Measurements from ENCODE around the gene CDHR2.

The CDHR2 gene

DNA sequence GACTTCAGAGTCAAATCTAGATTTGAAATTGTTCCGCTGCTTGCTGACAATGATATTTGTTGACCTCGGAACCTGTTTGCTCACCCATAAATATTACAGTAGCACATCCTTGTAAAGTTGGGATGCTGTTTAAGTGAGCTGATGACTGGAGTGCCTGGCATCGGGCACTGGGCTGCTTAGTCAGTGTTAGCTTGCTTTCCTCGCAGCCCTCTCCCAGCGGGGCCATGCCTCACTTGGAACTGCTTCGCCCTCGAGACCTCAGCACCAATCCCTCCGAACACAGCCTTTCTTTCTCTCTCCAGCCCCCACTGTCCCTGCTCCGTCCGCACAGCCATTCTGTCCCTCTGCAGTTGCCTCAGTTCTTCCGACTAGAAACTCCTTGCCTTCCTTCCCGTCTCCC is 35.4 kb upstream of the CDHR2 start:
- Histone ChIP-seq H3K9me2 (ENCODE audit: low read depth, low read length) (no peaks in the 10 kb centered on the region), H3F3A (ENCODE audit: insufficient read depth, low read length) (no peaks in the 10 kb centered on the region), H3K9ac (ENCODE audit: low read length) (no peak overlapping the region), H3K27me3 (ENCODE audit: insufficient read depth, low read length) (no peaks in the 10 kb centered on the region), H3K4me2 (ENCODE audit: low read length) (no peak overlapping the region), H3K79me2 (ENCODE audit: insufficient read depth, low read length) (no peaks in the 10 kb centered on the region), H3K36me3 (ENCODE audit: insufficient read depth, low read length) (peaks cover 10% of the 10 kb centered on the region), H3K4me1 (ENCODE audit: insufficient read depth, low read length, severe bottlenecking) (peaks cover 7% of the 10 kb centered on the region), H2AFZ (ENCODE audit: low read length) (no peak overlapping the region), H4K20me1 (ENCODE audit: insufficient read depth, low read length) (no peaks in the 10 kb centered on the region), H3K27ac (ENCODE audit: low read depth, low read length, poor library complexity, severe bottlenecking) (no peak overlapping the region), H3K9me3 (ENCODE audit: low read length) (no peaks in the 10 kb centered on the region), H3K4me3 (ENCODE audit: low read depth, low read length, poor library complexity, severe bottlenecking) (no peak overlapping the region)
- TF ChIP-seq, protein P1, sequence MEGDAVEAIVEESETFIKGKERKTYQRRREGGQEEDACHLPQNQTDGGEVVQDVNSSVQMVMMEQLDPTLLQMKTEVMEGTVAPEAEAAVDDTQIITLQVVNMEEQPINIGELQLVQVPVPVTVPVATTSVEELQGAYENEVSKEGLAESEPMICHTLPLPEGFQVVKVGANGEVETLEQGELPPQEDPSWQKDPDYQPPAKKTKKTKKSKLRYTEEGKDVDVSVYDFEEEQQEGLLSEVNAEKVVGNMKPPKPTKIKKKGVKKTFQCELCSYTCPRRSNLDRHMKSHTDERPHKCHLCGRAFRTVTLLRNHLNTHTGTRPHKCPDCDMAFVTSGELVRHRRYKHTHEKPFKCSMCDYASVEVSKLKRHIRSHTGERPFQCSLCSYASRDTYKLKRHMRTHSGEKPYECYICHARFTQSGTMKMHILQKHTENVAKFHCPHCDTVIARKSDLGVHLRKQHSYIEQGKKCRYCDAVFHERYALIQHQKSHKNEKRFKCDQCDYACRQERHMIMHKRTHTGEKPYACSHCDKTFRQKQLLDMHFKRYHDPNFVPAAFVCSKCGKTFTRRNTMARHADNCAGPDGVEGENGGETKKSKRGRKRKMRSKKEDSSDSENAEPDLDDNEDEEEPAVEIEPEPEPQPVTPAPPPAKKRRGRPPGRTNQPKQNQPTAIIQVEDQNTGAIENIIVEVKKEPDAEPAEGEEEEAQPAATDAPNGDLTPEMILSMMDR (IDR thresholded peaks at IDR 0.05; ENCODE audit: low read length): no peak
- TF ChIP-seq EZH2 (IDR thresholded peaks at IDR 0.05; ENCODE audit: borderline replicate concordance, low read length): no peak

DNA sequence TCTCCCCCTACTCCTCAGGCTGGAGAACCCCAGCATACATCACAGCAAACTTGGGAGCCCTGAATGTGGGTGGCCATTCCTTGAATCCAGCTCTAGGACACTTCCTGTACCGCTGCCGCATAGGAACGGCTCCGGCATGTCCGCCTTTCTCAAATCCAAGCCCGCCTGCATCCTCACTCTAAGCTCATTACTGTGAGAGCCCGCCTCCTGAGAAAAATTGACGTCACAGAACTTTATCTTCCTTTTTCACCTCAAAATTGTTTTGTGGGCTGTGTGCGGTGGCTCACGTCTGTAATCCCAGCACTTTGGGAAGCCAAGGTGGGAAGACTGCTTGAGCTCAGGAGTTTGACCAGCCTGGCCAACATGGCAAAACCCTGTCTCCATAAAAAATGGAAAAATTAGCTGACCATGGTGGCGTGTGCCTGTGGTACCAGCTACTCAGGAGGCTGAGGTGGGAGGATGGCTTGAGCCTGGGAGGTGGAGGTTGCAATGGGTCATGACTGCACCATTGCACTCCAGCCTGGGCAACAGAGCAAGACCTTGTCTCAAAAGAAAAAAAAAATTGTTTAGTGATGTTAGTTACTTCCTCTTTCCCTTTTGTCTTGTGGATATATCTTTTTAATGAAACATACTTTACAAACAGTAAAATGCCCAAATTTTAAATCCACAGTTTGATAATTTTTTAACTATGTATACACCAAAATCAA is 34.7 kb upstream of the CDHR2 start:
- H3K9ac ChIP-seq (ENCODE audit: low read length): no peak overlapping the region
- TF ChIP-seq, protein P1 (IDR thresholded peaks at IDR 0.05; ENCODE audit: low read length): no peak
- no peak for TF ChIP-seq EZH2 (IDR thresholded peaks at IDR 0.05; ENCODE audit: borderline replicate concordance, low read length)
- H3K4me2 ChIP-seq (ENCODE audit: low read length): no peak overlapping the region
- no peak overlapping the region for H3K4me3 ChIP-seq (ENCODE audit: low read depth, low read length, poor library complexity, severe bottlenecking)
- no peaks in the 10 kb centered on the region for H3K9me3 ChIP-seq (ENCODE audit: low read length)
- peaks cover 4% of the 10 kb centered on the region for H3K36me3 ChIP-seq (ENCODE audit: insufficient read depth, low read length)
- H3K4me1 ChIP-seq (ENCODE audit: insufficient read depth, low read length, severe bottlenecking): peaks cover 7% of the 10 kb centered on the region
- H3K9me2 ChIP-seq (ENCODE audit: low read depth, low read length): no peaks in the 10 kb centered on the region
- H3K79me2 ChIP-seq (ENCODE audit: insufficient read depth, low read length): no peaks in the 10 kb centered on the region
- H3K27ac ChIP-seq (ENCODE audit: low read depth, low read length, poor library complexity, severe bottlenecking): no peak overlapping the region
- H2AFZ ChIP-seq (ENCODE audit: low read length): no peak overlapping the region
- H3F3A ChIP-seq (ENCODE audit: insufficient read depth, low read length): no peaks in the 10 kb centered on the region
- no peaks in the 10 kb centered on the region for H4K20me1 ChIP-seq (ENCODE audit: insufficient read depth, low read length)
- H3K27me3 ChIP-seq (ENCODE audit: insufficient read depth, low read length): no peaks in the 10 kb centered on the region

DNA sequence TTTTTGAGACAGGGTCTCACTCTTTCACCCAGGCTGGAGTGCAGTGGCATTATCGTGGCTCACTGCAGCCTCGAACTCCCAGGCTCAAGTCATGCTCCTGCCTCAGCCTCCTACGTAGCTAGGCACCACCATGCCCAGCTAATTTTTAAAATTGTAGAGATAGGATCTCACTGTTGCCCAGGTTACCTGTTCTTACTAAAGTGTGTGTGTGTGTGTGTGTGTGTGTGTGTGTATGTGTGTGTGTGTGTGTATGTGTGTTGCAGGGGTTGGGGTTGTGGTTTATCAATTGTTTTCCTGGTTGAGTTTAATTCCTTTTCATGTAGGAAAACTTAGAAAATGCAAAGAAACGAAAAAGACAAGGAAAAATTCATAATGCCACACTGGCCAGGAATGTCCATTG is 33.7 kb upstream of the CDHR2 start:
- H3K27ac ChIP-seq (ENCODE audit: low read depth, low read length, poor library complexity, severe bottlenecking): no peak overlapping the region
- H3F3A ChIP-seq (ENCODE audit: insufficient read depth, low read length): no peaks in the 10 kb centered on the region
- no peaks in the 10 kb centered on the region for H3K9me3 ChIP-seq (ENCODE audit: low read length)
- no peak overlapping the region for H2AFZ ChIP-seq (ENCODE audit: low read length)
- TF ChIP-seq, protein P1 (IDR thresholded peaks at IDR 0.05; ENCODE audit: low read length): no peak
- no peak for TF ChIP-seq EZH2 (IDR thresholded peaks at IDR 0.05; ENCODE audit: borderline replicate concordance, low read length)
- no peaks in the 10 kb centered on the region for H3K9me2 ChIP-seq (ENCODE audit: low read depth, low read length)
- H3K4me2 ChIP-seq (ENCODE audit: low read length): no peak overlapping the region
- H3K27me3 ChIP-seq (ENCODE audit: insufficient read depth, low read length): no peaks in the 10 kb centered on the region
- H3K4me1 ChIP-seq (ENCODE audit: insufficient read depth, low read length, severe bottlenecking): peaks cover 7% of the 10 kb centered on the region
- no peaks in the 10 kb centered on the region for H3K36me3 ChIP-seq (ENCODE audit: insufficient read depth, low read length)
- no peak overlapping the region for H3K9ac ChIP-seq (ENCODE audit: low read length)
- H3K79me2 ChIP-seq (ENCODE audit: insufficient read depth, low read length): no peaks in the 10 kb centered on the region
- no peak overlapping the region for H3K4me3 ChIP-seq (ENCODE audit: low read depth, low read length, poor library complexity, severe bottlenecking)
- no peaks in the 10 kb centered on the region for H4K20me1 ChIP-seq (ENCODE audit: insufficient read depth, low read length)

All from OCI-LY1 (cell line).